HG03064 (cell line): ENCODE results near the gene DENND2A.
"Not testable (repeated sequence)": the region's sequence is repeated elsewhere in the genome, so short reads cannot be mapped to it uniquely, and the experiment has no call there.

Experiments used
- ATAC-seq: cut with Tn5 transposase; IDR thresholded peaks from one replicate; pipeline ENCODE4 v1.9.1; 2021; ENCODE audit warnings: low read depth; ENCODE audit not compliant: unreplicated experiment

The DENND2A gene

DNA sequence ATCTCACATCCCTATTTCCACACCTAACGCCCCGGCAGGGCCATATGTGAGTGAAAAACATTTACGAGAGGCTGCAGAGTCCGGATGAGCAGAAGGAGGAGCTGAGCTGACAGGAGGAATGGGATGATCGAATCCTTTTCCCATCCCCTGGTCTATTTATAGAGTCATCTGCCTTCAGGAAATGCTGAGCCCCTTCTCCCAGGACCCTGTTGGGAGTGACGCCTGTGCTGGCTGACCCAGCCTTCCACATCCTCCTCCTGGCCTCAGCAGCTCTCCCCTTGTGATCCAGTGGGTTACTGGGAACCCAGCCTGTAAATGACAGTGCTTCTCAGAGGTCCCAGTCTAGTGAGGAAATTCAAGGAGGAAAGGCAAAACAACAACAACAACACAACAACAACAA lies 16.6 kb downstream of the DENND2A start:
- no peak for ATAC-seq

DNA sequence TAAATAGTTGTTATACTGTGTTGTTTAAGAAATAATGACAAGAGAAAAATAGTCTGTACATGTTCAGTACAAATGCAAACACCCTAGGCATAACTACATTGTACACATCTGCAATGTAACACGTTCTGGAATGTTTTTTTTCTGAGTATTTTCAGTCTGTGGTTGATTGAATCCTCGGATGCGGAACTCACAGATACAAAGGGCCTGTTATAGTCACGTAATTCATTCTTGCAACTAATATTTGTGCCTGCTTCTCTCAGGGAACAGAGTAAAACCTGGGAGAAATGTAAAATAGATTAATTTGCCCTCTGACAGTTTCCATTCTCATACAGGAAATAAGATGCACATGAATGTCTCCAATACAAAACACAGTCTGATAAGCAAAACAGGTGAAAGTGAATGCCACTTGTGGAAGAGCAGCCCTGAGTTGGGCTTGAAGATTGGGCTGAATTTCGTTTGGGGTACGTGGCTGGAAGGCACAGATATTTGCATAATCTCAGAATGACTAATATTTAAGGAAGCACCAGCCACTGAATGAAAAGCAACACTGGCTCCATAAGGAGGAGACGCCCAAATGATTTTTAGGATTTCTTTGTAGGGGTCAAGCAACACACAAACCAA lies 19.1 kb downstream of the DENND2A start:
- ATAC-seq = no peak

- ATAC-seq = not testable (repeated sequence)
Observed at GRCh38 chr7:140619915-140620510, 20.6 kb downstream of the DENND2A start.

GRCh38 chr7:140619176-140619575 lies 21.4 kb downstream of the DENND2A start:
- ATAC-seq = no peak

- ATAC-seq = no peak
Observed at GRCh38 chr7:140618306-140618705, 22.3 kb downstream of the DENND2A start.

DNA sequence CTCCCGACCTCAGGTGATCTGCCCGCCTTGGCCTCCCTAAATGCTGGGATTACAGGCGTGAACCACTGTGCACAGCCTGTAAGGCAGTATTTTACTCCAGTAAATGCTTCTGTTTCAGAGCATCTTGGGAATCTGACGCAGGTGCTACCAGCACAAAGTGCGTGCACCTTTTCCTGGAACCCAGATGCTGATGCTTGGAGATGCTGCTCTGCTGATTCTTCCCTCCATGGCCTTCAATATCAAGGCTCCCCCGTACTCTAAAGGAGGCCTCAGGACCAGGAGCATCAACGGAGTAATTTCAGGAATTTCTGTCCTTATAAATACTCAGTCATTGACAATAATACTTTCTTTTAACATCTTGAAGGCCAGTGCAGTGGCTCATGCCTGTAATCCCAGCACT lies 23.5 kb downstream of the DENND2A start:
- ATAC-seq = no peak

- no peak for ATAC-seq
Observed at GRCh38 chr7:140616328-140616727, 24.3 kb downstream of the DENND2A start.

DNA sequence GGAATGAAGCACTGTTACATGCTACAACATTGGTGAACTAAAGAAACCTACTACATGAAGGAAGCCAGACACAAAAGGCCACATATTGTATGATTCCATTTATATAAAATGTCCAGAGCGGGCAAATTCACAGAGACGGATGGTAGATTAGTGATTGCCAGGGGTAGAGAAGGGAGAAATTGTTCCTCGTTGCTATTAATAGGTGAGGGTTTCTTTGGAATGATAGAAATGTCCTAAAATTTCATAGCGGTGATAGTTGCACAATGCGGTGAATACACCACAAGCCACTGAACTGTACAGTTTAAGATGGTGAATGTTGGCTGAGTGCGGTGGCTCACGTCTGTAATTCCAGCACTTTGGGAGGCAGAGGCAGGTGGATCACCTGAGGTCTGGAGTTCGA lies 29.0 kb downstream of the DENND2A start:
- ATAC-seq = no peak

GRCh38 chr7:140610204-140611165 lies 30.1 kb downstream of the DENND2A start:
- no peak for ATAC-seq

DNA sequence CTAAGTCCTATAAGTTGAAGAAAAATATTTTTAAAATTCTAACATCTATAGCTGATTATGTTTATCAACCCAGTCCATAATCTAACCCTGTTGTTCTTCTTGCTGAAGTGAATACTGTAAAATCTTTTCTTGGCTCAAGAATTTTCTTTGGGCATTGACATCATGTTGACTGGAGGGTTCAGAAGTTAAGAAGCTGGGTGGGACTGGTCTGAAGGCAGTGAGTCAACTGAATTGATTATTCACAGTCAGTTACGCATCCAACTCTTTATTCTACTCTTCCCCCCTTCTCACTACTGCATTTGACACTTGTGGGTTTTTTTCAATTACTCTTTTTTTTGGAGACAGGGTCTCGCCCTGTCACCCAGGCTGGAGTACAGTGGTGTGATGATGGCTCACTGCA lies 31.0 kb downstream of the DENND2A start:
- no peak for ATAC-seq

DNA sequence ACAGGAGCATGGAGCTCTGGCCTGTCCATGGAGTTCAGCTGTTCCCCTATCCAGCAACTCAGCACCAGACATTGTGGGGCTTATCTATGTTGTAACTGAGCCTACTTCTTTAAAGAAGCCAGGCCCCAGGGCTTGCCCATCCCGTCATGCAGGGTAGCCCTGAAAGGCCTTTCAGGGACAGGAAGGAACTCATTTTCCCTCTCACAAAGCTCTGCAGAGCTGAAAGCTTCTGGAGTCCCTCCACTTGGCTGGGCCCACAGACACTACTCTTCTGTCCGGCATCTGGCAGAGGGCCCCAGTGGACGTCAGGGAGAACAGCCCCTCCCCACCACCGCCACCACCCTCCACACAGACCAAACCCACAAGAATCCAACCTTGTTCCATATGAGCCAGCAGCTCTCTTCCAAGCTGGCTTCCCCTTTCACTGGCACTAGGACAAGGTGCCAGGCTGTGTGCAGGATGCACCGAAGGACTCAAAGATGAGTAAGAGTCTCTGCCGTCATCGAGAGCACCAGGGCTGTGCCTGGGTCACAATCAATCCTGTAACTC lies 33.1 kb downstream of the DENND2A start:
- no peak for ATAC-seq

DNA sequence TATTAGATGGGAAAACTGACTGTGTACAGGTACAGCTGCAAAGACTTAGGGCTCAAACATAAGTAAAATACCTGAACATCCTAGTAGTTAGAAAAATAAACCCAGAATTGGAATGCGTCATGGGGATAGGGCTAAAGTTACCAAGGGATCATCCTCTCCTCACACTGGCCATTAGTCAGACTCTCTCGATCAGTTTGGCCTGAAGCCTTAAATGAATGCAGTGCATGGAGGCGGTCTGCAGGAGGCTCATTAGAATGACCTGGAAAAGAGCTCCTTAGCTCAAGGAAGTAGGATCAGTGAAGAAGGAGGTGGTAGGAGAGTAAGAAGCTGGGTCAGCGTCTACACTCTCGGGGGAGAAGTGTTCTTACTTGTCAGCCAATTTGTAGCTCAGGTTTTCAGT lies 35.3 kb downstream of the DENND2A start:
- no peak for ATAC-seq

DNA sequence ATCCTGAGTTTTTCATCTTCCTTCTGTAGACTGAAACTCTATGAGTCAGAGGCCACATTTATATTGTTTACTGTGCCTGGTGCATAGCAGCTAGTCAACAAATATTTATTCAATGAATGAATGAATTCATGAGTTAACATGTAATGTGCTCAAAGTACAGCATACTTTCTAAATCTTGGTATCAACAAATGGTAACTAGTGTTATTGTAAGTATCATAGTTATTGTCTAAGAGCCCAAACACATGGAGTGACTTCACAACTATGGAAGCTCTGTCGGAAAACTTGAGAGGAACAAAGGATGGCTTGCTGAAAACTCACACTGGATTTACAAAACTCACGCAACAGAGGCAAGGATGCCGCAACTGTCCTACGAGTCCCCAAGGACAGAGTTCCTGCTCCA lies 35.9 kb downstream of the DENND2A start:
- no peak for ATAC-seq

DNA sequence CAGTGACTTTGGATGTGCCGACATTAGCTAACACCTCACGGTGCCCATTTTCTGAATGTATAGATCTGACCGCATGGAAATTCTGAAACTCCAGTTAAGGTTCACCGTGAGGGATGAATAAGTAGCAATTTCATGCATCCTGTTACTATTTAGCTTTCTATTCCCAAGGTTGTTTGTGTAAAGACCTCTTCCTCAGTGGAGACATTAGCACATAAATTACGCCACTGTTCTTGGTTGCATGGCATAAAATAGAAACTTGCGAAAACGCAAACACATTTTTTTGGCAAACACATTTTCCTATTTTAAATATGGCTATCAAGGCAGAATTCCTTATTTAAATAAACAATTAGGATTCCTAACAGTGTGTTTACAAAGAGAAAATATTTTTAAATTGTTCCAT lies 36.5 kb downstream of the DENND2A start:
- no peak for ATAC-seq

GRCh38 chr7:140601566-140602174 lies 38.9 kb downstream of the DENND2A start:
- no peak for ATAC-seq

GRCh38 chr7:140600341-140600740 lies 40.3 kb downstream of the DENND2A start:
- ATAC-seq = no peak

- ATAC-seq = no peak
Observed at GRCh38 chr7:140597428-140597949, 43.1 kb downstream of the DENND2A start.

GRCh38 chr7:140596519-140597427 lies 43.8 kb downstream of the DENND2A start:
- no peak for ATAC-seq

- ATAC-seq = no peak
Observed at GRCh38 chr7:140595468-140596092, 45.0 kb downstream of the DENND2A start.
